ENCODE data around the gene PSD4.

GRCh38 chr2:113209011-113209645 is 35.4 kb downstream of the PSD4 start:
- TF ChIP-seq CTCF (IDR thresholded peaks at IDR 0.05 in 2 of 3, conservative IDR thresholded peaks at IDR 0.05 in 1 of 3; ENCODE audit: control insufficient read depth in 2 of 3, extremely low read depth in 1 of 3, insufficient read depth in 1 of 3, low read depth in 3 of 3, low read length in 3 of 3), result no peak
- TF ChIP-seq JUNB (IDR thresholded peaks at IDR 0.05), result no peak
- TF ChIP-seq MAX (IDR thresholded peaks at IDR 0.05; ENCODE audit: low read depth, low read length), result no peak
- TF ChIP-seq POLR2A (IDR thresholded peaks at IDR 0.05; ENCODE audit: low read depth, low read length), result no peak
- no peak for TF ChIP-seq E2F8 (IDR thresholded peaks at IDR 0.05; ENCODE audit: low read depth, partially characterized antibody)
- no peak for TF ChIP-seq ZNF207 (IDR thresholded peaks at IDR 0.05; ENCODE audit: borderline replicate concordance)
- TF ChIP-seq ZBTB33 (IDR thresholded peaks at IDR 0.05), result no peak

Data from GM12878 (cell line).